ENCODE measurements around the gene TMEM170A.

TMEM170A gene

GRCh38 chr16:75401691-75402090, 62.8 kb downstream of the TMEM170A start:
- no peak for DNase-seq (ENCODE audit: low spot score)

- DNase-seq (ENCODE audit: low spot score) = no peak
Measured at GRCh38 chr16:75398333-75398732, 66.2 kb downstream of the TMEM170A start.

DNA sequence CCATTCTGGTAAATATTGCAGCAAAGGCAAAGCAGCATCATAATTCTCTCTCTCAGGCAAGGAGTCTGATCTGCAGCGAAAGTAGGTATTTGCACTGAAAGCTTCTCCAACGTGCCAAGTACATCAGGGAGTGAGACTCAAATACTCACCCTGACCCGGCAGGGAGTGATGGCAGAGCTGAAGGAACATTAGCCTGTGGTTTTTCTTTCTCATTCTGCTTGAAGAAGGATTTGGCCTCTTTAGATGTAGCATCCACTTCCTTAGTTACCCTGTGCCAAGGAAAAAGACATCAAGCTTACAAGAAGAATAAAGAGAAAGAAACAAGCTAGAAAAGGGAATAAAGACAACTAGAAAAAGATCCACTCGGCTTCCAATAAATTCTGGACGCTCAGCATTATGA, 69.5 kb downstream of the TMEM170A start:
- DNase-seq (ENCODE audit: low spot score) = no peak
